ENCODE data around the gene ZBED3.

ZBED3 gene

GRCh38 chr5:77103457-77103856 is 16.4 kb upstream of the ZBED3 start:
- no peaks in the 10 kb centered on the region for H3K4me1 ChIP-seq
- DNase-seq: no peak
- H3K9me3 ChIP-seq: no peaks in the 10 kb centered on the region
- H3K4me3 ChIP-seq: no peak overlapping the region
- H3K27me3 ChIP-seq: no peaks in the 10 kb centered on the region
- intact Hi-C loops (cut with DNase I; ENCODE audit: low total_unique reads): no loop called here
- TF ChIP-seq, protein P1, sequence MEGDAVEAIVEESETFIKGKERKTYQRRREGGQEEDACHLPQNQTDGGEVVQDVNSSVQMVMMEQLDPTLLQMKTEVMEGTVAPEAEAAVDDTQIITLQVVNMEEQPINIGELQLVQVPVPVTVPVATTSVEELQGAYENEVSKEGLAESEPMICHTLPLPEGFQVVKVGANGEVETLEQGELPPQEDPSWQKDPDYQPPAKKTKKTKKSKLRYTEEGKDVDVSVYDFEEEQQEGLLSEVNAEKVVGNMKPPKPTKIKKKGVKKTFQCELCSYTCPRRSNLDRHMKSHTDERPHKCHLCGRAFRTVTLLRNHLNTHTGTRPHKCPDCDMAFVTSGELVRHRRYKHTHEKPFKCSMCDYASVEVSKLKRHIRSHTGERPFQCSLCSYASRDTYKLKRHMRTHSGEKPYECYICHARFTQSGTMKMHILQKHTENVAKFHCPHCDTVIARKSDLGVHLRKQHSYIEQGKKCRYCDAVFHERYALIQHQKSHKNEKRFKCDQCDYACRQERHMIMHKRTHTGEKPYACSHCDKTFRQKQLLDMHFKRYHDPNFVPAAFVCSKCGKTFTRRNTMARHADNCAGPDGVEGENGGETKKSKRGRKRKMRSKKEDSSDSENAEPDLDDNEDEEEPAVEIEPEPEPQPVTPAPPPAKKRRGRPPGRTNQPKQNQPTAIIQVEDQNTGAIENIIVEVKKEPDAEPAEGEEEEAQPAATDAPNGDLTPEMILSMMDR (IDR thresholded peaks at IDR 0.05): no peak
- H3K36me3 ChIP-seq: no peaks in the 10 kb centered on the region
- no peak overlapping the region for H3K27ac ChIP-seq

- TF ChIP-seq, protein P1 (IDR thresholded peaks at IDR 0.05): no peak
- no peaks in the 10 kb centered on the region for H3K36me3 ChIP-seq
- H3K4me3 ChIP-seq: no peak overlapping the region
- intact Hi-C loops (cut with DNase I; ENCODE audit: low total_unique reads): no loop called here
- no peaks in the 10 kb centered on the region for H3K9me3 ChIP-seq
- H3K27ac ChIP-seq: no peak overlapping the region
- no peaks in the 10 kb centered on the region for H3K27me3 ChIP-seq
- DNase-seq: no peak
- no peaks in the 10 kb centered on the region for H3K4me1 ChIP-seq
These were observed 15.5 kb upstream of the ZBED3 start for GRCh38 chr5:77102549-77102948.

GRCh38 chr5:77101298-77101697 is 14.2 kb upstream of the ZBED3 start:
- no peaks in the 10 kb centered on the region for H3K27me3 ChIP-seq
- H3K9me3 ChIP-seq: no peaks in the 10 kb centered on the region
- intact Hi-C loops (cut with DNase I; ENCODE audit: low total_unique reads): no loop called here
- no peak overlapping the region for H3K27ac ChIP-seq
- H3K4me1 ChIP-seq: no peaks in the 10 kb centered on the region
- H3K4me3 ChIP-seq: no peak overlapping the region
- no peaks in the 10 kb centered on the region for H3K36me3 ChIP-seq
- no peak for DNase-seq
- TF ChIP-seq, protein P1 (IDR thresholded peaks at IDR 0.05): no peak

- Histone ChIP-seq H3K36me3 (no peaks in the 10 kb centered on the region), H3K4me3 (no peak overlapping the region), H3K9me3 (no peaks in the 10 kb centered on the region), H3K27ac (no peak overlapping the region), H3K4me1 (no peaks in the 10 kb centered on the region), H3K27me3 (no peaks in the 10 kb centered on the region)
- TF ChIP-seq, protein P1 (IDR thresholded peaks at IDR 0.05): no peak
- intact Hi-C loops (cut with DNase I; ENCODE audit: low total_unique reads): no loop called here
- no peak for DNase-seq
These were observed 8.1 kb upstream of the ZBED3 start for GRCh38 chr5:77095189-77095588.

DNA sequence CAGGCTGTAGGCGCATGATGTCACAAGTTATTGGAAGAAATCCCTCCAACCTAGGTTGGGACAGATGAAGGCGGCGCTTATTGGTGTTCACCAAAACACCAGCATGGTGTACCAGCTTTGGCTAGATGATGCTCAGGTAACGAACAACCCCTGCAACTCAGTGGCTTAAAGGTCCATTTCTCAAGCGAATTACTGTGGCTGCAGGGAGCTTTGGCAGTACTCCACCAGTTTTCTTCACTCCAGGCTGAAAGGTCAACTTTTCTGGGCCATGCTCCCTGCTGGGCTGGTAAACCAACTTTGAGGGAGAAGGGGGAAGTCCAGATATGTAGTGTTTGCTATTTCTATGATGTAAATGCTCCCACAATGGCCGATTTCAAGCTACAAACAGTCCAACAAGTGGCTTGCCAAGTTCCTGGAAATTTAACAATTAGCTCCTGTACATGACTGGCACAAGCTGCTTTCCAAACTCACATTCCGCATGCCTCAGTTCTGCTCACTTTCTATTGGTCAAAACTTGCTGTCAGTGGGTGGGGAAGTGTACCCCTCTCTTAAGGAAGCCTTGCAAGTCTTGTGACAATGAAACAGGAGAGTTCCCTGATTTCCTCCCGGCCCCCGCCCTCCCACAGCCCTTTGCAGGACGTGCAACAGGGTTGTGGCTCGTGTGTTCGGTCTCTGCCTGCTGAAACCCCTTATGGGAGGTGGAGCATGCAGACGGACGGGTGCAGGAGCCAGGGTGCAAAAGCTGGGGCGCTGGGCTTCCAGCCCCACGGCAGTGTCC is 588 bp upstream of the ZBED3 start:
- peak overlapping the region; percentile 67 to 89 for H3K4me3 ChIP-seq
- peak; percentile 46 to 72 for DNase-seq
- H3K36me3 ChIP-seq: peaks cover 0 to 6% (median 0%) of the 10 kb centered on the region in 3 donors
- no peaks in the 10 kb centered on the region for H3K9me3 ChIP-seq
- no peaks in the 10 kb centered on the region for H3K27me3 ChIP-seq
- intact Hi-C loops (cut with DNase I; ENCODE audit: low total_unique reads): loop anchor here (5.0 kb wide), 1 partner anchor 50 kb away; no protein-coding TSS in a partner anchor
- peaks cover 0 to 19% (median 7%) of the 10 kb centered on the region in 4 donors for H3K4me1 ChIP-seq
- peak overlapping the region; percentile 84 to 94 for H3K27ac ChIP-seq
- TF ChIP-seq, protein P1 (IDR thresholded peaks at IDR 0.05): no peak

Measured in tibial artery (tissue), 4 donors.